AG04449 (cell line): Measurements from ENCODE around the gene PLXDC2.

Experiments used
- CTCF ChIA-PET: fragments of 350-600 bp; formaldehyde crosslinking; extraction: SDS; loops from one replicate; lab custom pipeline; 2021; ENCODE audit warnings: antibody characterized with exemption; lab: Yijun Ruan, JAX
- POLR2A ChIA-PET: fragments of 400-600, 350-600 bp; formaldehyde crosslinking; extraction: SDS; loops from one replicate; lab custom pipeline; 2020; ENCODE audit warnings: antibody characterized with exemption, inconsistent platforms; lab: Yijun Ruan, JAX
- DNase-seq: peaks from one replicate; pipeline ENCODE4 v3.0.0-alpha.2; 2010; ENCODE audit warnings: low read depth, low spot score
- H3K4me3 ChIP-seq: 2 replicates; pipeline ENCODE4 v1.5.1; 2011; ENCODE audit warnings: low read depth, mild to moderate bottlenecking, control low read depth, low read length
- TF ChIP-seq, protein P1 (sequence below): IDR thresholded peaks from one replicate; pipeline ENCODE4 v1.5.1; 2011; ENCODE audit warnings: mild to moderate bottlenecking, moderate library complexity, low read length, control low read depth, inconsistent platforms; ENCODE audit not compliant: insufficient read depth; ENCODE audit errors: missing control alignments

PLXDC2 gene

DNA sequence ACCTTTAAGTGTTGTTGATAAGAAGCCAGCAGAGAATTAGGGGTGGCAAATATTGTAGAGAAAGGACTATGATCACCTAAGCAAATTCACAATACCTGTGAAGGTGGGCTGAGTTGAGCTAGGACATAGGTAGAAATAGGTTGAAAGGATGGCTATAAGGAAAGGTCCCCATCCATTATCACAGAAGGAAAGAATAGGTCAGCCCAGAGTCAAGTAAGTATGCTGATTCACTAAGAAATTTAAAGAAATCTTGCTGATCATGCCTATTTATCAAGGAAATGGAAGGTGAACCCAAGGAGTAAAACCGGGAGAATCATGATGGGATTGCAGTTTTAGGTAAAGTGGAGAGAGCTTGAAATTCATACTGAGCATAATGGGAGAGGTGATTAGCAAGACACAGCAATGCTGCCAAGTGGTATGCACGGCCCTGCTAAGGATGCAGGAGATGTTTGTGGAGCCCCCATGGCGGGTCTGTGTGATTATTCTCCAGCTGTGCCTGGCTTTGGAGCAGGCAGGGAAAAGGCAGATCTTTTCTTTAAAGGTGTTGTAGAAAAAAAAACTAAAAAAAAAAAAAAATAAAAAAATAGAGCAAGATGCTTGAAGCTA lies 399.4 kb downstream of the PLXDC2 start:
- ChIA-PET CTCF (no interaction called here), POLR2A (no interaction called here)
- no peak for DNase-seq
- H3K4me3 ChIP-seq, result no peak overlapping the region
- TF ChIP-seq, protein P1, sequence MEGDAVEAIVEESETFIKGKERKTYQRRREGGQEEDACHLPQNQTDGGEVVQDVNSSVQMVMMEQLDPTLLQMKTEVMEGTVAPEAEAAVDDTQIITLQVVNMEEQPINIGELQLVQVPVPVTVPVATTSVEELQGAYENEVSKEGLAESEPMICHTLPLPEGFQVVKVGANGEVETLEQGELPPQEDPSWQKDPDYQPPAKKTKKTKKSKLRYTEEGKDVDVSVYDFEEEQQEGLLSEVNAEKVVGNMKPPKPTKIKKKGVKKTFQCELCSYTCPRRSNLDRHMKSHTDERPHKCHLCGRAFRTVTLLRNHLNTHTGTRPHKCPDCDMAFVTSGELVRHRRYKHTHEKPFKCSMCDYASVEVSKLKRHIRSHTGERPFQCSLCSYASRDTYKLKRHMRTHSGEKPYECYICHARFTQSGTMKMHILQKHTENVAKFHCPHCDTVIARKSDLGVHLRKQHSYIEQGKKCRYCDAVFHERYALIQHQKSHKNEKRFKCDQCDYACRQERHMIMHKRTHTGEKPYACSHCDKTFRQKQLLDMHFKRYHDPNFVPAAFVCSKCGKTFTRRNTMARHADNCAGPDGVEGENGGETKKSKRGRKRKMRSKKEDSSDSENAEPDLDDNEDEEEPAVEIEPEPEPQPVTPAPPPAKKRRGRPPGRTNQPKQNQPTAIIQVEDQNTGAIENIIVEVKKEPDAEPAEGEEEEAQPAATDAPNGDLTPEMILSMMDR, result no peak

DNA sequence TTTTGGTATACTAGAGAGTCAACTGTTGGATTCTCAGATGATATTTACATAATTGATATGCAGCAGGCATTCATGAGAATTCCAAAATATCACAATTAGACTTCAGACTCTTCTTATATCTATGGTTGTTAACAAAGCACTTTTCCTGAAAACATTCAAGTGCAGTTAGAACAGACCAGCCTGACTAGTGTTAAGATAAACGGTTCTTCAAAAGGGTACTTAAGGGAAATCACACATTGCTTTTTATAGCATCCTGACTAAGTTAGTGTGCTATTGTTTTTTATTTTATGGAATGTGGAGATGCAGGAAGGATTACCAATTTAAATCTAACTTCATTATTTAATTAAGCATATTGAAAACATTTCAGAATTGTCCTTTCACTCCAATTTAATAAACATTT lies 405.1 kb downstream of the PLXDC2 start:
- no peak overlapping the region for H3K4me3 ChIP-seq
- ChIA-PET POLR2A (no interaction called here), CTCF (no interaction called here)
- no peak for DNase-seq
- TF ChIP-seq, protein P1, result no peak

DNA sequence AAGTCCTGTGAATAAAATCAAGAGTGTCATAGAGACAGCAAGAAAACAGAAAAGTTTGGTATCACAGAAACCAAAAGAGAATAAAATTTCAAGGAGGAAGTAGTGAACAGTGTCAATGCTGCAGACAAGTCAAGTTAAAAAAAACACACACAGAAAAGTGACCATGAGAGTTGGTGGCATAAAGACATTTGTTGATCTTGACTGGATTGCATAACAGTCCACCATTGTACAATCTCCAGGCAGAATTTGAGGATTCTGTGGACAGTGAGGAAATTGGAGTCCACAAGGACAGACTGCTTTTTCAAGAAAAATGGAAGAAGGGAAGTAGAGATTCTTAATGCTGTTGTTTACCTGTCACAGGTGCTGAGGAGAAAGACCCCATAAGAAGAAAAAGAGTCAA lies 412.5 kb downstream of the PLXDC2 start:
- no peak for DNase-seq
- POLR2A ChIA-PET, result no interaction called here
- TF ChIP-seq, protein P1, result no peak
- H3K4me3 ChIP-seq, result no peak overlapping the region
- CTCF ChIA-PET, result no interaction called here

DNA sequence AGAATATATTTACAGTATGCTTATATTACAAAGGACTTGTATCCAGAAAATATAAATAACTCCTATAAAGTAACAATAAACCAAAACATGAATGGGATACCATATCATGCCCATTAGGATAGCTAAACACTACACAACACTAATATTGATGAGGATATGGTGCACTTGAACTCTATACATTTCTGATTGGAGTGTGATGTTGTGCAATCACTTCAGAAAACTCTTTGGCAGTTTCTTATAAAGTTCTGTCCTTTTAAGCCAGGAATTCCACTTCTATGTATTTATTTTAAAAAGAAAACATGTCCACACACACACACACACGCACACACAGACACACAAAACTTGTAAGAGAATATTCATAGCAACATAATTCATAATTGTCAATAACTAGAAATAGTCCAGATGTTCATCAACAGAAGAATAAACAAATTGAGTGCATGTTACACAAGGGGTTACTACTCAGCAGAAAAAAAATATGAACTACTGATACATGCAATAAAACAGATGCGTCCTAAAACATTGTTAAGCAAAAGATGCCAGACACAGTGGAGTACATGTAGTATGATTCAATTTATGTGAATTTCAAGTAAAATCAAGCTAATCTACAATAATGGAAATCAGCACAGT lies 416.0 kb downstream of the PLXDC2 start:
- CTCF ChIA-PET, result no interaction called here

DNA sequence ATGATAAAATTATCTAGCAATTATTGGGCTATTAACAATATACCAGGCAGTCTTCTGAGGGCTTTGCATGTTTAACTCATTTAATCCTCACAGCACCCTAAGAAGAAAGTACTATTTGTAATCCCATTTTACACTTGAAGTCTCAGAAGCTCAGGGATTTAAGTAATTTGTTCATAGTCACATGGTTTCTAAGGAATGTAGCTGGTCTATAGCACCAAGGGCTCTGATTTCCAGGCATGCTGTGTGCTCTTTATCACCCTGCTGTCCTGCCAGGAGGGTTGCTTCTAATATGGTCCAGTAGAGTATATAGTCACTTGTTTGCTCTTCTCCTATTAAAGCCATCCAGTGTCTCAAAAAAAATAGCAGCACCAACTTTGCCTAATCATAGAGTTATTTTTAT lies 417.2 kb downstream of the PLXDC2 start:
- no peak for DNase-seq
- ChIA-PET CTCF (no interaction called here), POLR2A (no interaction called here)

More for the DNA sequence above, 416.0 kb downstream of the PLXDC2 start:
- DNase-seq, result no peak
- POLR2A ChIA-PET, result no interaction called here
- no peak overlapping the region for H3K4me3 ChIP-seq
- TF ChIP-seq, protein P1, result no peak

DNA sequence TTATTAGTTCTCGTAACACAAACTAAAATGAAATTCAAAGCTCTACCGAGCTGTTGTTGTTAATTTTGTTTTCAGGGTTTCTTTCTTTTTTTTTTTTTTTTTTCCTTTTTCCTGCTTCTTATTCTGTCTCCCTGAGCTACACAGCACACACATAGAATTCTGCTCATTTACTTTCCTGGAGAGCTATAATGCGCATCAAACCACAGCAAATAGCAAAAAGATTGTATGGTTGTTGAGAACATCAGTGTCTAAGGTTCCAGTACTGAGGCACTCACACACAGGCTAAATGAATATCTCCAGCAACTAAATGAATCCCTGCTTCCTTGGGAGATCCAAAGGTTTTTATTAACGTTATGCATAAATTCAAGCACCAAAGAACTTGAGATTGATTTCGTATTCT lies 418.3 kb downstream of the PLXDC2 start:
- no peak for DNase-seq
- CTCF ChIA-PET, result no interaction called here

More for the DNA sequence above, 417.2 kb downstream of the PLXDC2 start:
- TF ChIP-seq, protein P1, result no peak
- H3K4me3 ChIP-seq, result no peak overlapping the region

More for the DNA sequence above, 418.3 kb downstream of the PLXDC2 start:
- POLR2A ChIA-PET, result no interaction called here
- H3K4me3 ChIP-seq, result no peak overlapping the region
- TF ChIP-seq, protein P1, result no peak
